Measurements from ENCODE around the gene GRID2.

DNA sequence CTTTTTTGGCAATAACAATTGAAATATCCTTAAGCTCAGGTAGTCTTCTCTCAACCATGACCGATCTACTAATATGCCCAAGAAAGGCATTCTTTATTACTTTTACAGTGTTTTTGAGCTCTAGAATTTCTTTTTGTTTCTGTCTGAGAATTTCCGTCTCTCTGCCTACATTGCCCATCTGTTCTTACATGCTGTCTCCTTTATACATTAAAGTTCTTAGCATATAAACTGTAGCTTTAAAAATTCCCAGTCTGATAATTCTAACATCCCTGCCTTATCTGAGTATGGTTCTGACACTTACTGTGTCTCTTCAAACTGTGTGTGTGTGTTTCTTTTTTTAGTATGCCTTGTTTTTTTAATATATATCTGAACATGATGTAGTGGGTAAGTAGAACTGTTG lies 658.1 kb downstream of the GRID2 start:
- no peak for TF ChIP-seq EP300 (conservative IDR thresholded peaks at IDR 0.05; ENCODE audit: poor library complexity, severe bottlenecking)
- TF ChIP-seq, protein P1, sequence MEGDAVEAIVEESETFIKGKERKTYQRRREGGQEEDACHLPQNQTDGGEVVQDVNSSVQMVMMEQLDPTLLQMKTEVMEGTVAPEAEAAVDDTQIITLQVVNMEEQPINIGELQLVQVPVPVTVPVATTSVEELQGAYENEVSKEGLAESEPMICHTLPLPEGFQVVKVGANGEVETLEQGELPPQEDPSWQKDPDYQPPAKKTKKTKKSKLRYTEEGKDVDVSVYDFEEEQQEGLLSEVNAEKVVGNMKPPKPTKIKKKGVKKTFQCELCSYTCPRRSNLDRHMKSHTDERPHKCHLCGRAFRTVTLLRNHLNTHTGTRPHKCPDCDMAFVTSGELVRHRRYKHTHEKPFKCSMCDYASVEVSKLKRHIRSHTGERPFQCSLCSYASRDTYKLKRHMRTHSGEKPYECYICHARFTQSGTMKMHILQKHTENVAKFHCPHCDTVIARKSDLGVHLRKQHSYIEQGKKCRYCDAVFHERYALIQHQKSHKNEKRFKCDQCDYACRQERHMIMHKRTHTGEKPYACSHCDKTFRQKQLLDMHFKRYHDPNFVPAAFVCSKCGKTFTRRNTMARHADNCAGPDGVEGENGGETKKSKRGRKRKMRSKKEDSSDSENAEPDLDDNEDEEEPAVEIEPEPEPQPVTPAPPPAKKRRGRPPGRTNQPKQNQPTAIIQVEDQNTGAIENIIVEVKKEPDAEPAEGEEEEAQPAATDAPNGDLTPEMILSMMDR (IDR thresholded peaks at IDR 0.05; ENCODE audit: poor library complexity, severe bottlenecking), result no peak
- TF ChIP-seq RAD21 (conservative IDR thresholded peaks at IDR 0.05), result no peak
- TF ChIP-seq, protein P2, sequence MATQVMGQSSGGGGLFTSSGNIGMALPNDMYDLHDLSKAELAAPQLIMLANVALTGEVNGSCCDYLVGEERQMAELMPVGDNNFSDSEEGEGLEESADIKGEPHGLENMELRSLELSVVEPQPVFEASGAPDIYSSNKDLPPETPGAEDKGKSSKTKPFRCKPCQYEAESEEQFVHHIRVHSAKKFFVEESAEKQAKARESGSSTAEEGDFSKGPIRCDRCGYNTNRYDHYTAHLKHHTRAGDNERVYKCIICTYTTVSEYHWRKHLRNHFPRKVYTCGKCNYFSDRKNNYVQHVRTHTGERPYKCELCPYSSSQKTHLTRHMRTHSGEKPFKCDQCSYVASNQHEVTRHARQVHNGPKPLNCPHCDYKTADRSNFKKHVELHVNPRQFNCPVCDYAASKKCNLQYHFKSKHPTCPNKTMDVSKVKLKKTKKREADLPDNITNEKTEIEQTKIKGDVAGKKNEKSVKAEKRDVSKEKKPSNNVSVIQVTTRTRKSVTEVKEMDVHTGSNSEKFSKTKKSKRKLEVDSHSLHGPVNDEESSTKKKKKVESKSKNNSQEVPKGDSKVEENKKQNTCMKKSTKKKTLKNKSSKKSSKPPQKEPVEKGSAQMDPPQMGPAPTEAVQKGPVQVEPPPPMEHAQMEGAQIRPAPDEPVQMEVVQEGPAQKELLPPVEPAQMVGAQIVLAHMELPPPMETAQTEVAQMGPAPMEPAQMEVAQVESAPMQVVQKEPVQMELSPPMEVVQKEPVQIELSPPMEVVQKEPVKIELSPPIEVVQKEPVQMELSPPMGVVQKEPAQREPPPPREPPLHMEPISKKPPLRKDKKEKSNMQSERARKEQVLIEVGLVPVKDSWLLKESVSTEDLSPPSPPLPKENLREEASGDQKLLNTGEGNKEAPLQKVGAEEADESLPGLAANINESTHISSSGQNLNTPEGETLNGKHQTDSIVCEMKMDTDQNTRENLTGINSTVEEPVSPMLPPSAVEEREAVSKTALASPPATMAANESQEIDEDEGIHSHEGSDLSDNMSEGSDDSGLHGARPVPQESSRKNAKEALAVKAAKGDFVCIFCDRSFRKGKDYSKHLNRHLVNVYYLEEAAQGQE (IDR thresholded peaks at IDR 0.05; ENCODE audit: borderline replicate concordance), result no peak
- TF ChIP-seq EZH2 (IDR thresholded peaks at IDR 0.05; ENCODE audit: borderline replicate concordance, insufficient read depth, low read length, poor library complexity, severe bottlenecking), result no peak
- no peak for TF ChIP-seq SMC3 (conservative IDR thresholded peaks at IDR 0.05; ENCODE audit: poor library complexity)

All from neural cell (in vitro differentiated cells).